Cardiac muscle cell (in vitro differentiated cells and primary cell): ENCODE measurements around the gene GALNT9. TPM values are rescaled to one million over a fixed set of nuclear protein-coding genes. Genes with fewer than 3 reads are reported as not detected.

ENCODE experiments used
- DNase-seq, 2 donors: peaks; one replicate each; pipeline versions ENCODE4 v3.0.0 to v3.0.0-alpha.2; 2010 to 2017; ENCODE audit warnings: low read depth in 1 of 2, low spot score in 1 of 2
- H3K27ac ChIP-seq: fragments of 200-600 bp; sonication (generic); 2 replicates; pipeline ENCODE4 v1.5.1; 2016
- H3K27me3 ChIP-seq: fragments of 200-600 bp; sonication (generic); 2 replicates; pipeline ENCODE4 v1.6.0; 2016; ENCODE audit warnings: control low read depth
- H3K36me3 ChIP-seq: fragments of 200-600 bp; sonication (generic); 2 replicates; pipeline ENCODE4 v1.5.1; 2016; ENCODE audit warnings: control low read depth
- H3K4me1 ChIP-seq: fragments of 200-600 bp; sonication (generic); 2 replicates; pipeline ENCODE4 v1.8.1; 2017; ENCODE audit warnings: low read depth, mild to moderate bottlenecking, mixed run types
- H3K4me3 ChIP-seq: fragments of 200-600 bp; sonication (generic); 2 replicates; pipeline ENCODE4 v1.5.1; 2016; ENCODE audit warnings: mild to moderate bottlenecking
- H3K9me3 ChIP-seq: fragments of 200-600 bp; sonication (generic); 2 replicates; pipeline ENCODE4 v1.5.1; 2017; ENCODE audit warnings: low read depth, mild to moderate bottlenecking, control low read depth
- CTCF ChIP-seq: IDR thresholded peaks from 2 replicates; pipeline ENCODE4 v1.5.1; 2012; ENCODE audit warnings: low read depth, mild to moderate bottlenecking, low read length
- polyA plus RNA-seq: library from polyadenylated mRNA; unstranded; fragments of >200 nt; fragmentation: Nextera tagmentation; extraction: Ambion mirVana; gene quantifications from 2 replicates; pipeline ENCODE4 v1.2.1, GENCODE V29; 2016
- total RNA-seq: library from RNA; depleted of rRNA; stranded (reverse); fragments of >200 nt; gene quantifications from 2 replicates; pipeline ENCODE4 v1.2.3, GENCODE V29; 2016

Gene GALNT9
- total and polyA plus RNA-seq, 2 experiments from 2014 or later: 0.42 to 0.45 TPM

DNA sequence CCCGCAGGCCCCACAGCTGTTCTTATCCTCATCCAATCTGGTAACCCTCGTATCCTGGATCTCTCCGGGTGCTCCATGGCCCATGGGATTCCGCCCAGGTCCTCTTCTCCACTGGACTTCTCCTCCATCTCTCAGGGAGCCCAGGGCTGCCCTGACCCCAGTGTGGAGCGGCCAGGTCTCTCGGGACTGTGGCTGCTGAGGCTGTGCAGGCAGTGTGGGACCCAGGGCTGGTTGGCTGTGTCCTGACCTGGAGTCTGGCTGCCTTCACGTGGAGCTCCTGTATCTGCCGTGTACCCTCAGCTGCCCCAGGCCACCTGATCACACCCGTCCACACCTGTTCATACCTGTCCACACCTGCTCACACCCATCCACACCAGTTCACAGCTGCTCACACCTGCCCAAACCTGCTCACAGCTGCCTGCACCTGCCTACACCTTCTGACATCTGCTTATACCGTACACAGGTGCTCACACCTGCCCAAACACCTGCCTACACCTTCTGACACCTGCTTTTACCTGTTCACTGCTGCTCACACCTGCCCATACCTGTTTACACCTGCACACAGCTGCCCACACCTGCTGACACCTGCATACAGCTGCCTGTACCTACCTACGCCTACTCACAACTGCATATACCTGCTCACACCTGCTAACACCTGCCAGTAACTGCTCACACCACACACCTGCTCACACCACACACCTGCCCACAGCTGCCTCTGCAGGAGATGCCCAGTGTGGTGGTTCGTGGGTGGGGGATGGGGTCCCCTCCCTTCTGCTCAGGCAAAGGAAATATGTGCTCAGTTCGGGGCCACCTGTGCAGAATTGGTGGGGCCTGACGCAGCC lies 92.2 kb downstream of the GALNT9 start:
- TF ChIP-seq CTCF: no peak
- no peak for DNase-seq
- H3K9me3 ChIP-seq: no peaks in the 10 kb centered on the region
- no peak overlapping the region for H3K4me3 ChIP-seq
- H3K4me1 ChIP-seq: no peaks in the 10 kb centered on the region
- H3K27ac ChIP-seq: no peak overlapping the region
- no peaks in the 10 kb centered on the region for H3K36me3 ChIP-seq
- no peaks in the 10 kb centered on the region for H3K27me3 ChIP-seq

DNA sequence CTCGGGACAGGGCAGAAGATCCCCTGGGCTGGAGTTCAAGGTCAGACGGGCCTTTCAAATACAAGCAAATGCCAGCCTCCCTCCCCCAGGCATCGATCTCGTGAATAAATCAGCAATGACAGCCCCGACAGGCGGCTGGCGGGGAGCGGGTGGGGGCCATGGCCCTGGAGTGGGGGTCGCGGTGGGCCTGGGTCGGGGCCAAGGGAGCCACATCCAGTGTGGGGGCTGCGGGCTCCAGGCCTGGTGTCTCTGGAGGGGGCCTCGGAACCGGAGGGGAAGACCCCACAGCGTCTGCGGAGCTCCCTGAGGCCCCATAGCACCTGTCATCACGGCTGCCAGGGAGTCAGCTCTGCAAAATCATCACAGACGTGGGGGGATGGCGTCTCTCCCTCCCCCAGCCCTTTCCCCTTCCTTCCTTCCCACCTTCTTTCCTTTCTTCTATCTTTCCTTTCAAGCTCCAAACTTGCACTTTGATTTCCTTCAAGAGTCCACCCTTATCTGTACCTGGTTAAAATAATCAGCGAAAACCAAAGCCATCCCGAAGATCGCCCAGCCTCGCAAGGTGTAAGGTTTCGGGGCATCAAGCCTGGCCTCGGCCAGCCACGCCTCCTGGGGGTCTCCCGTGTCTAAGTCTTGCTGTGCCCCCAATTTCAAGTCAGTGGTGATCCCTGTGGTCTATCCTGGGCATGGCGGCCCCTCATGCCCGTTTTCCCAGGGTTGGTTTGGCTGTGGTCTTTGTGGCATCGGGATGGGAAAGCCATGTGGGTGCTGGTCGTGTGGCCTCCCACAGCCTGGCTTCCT lies 93.1 kb downstream of the GALNT9 start:
- no peaks in the 10 kb centered on the region for H3K36me3 ChIP-seq
- H3K27me3 ChIP-seq: no peaks in the 10 kb centered on the region
- TF ChIP-seq CTCF: no peak
- H3K4me3 ChIP-seq: no peak overlapping the region
- H3K4me1 ChIP-seq: no peaks in the 10 kb centered on the region
- H3K9me3 ChIP-seq: no peaks in the 10 kb centered on the region
- no peak overlapping the region for H3K27ac ChIP-seq
- DNase-seq: no peak

DNA sequence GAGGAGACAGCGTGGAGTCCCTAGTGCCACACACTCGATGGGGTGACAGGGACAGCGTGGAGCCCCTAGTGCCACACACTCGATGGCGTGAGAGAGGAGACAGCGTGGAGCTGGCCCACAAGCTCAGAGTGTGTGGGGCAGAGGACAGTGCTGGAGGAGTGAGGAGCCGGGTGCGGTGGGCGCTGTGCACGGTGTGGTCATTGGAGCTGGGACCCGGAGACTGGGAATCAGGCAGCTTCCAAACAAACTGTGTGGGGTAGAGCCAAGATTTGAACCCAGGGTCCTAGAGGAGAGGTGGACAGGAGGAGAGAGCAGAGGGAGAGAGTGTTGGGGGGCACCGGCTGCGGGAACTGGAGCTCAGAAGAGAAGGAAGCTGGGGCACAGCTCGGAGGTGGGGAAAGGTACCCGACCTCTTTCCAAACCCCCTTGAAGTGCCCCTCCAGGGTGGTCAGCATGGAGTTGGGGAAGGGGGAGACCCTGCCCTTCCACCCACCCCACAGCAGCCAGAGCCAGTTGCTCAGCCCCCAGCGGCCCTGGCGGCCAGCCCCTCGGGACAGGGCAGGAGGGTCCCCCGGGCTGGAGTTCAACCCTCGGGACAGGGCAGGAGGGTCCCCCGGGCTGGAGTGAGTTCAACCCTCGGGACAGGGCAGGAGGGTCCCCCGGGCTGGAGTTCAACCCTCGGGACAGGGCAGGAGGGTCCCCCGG lies 94.1 kb downstream of the GALNT9 start:
- no peak for DNase-seq
- H3K4me1 ChIP-seq: no peaks in the 10 kb centered on the region

GRCh38 chr12:132230381-132230780 lies 99.0 kb downstream of the GALNT9 start:
- no peak for DNase-seq
- no peaks in the 10 kb centered on the region for H3K9me3 ChIP-seq
- no peak for TF ChIP-seq CTCF

More for the DNA sequence above, 94.1 kb downstream of the GALNT9 start:
- TF ChIP-seq CTCF: no peak
- no peaks in the 10 kb centered on the region for H3K36me3 ChIP-seq
- no peaks in the 10 kb centered on the region for H3K9me3 ChIP-seq
- H3K4me3 ChIP-seq: no peak overlapping the region
- no peak overlapping the region for H3K27ac ChIP-seq
- H3K27me3 ChIP-seq: no peaks in the 10 kb centered on the region

DNA sequence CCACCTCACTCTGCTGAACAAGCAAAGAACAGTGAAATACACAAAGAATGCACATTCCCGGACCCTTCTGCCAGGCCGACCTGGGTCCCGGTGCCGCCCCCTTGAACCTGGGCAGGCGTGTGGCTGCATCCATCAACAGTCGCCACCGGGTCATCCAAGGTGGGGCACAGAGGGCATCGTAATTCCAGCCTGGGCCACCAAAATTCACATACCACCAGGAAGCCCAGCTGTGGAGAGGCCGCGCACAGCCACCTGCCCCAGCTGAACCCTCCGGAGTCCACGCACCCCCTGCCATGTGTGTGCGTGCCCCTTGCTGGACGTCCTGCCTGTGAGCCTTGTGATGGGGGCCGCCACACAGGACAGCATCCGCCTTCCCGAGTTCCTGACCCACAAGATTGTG lies 99.5 kb downstream of the GALNT9 start:
- TF ChIP-seq CTCF: no peak
- H3K9me3 ChIP-seq: no peaks in the 10 kb centered on the region
- H3K4me1 ChIP-seq: no peaks in the 10 kb centered on the region
- H3K36me3 ChIP-seq: no peaks in the 10 kb centered on the region
- DNase-seq: no peak
- peaks cover 10% of the 10 kb centered on the region for H3K27me3 ChIP-seq
- no peak overlapping the region for H3K4me3 ChIP-seq
- H3K27ac ChIP-seq: no peak overlapping the region

More at GRCh38 chr12:132230381-132230780, 99.0 kb downstream of the GALNT9 start:
- Histone ChIP-seq H3K27ac (no peak overlapping the region), H3K36me3 (no peaks in the 10 kb centered on the region), H3K27me3 (peaks cover 10% of the 10 kb centered on the region), H3K4me3 (no peak overlapping the region), H3K4me1 (no peaks in the 10 kb centered on the region)
